SK-N-SH (cell line): Measurements from ENCODE around the gene NOL4L. TPM values are rescaled to one million over a fixed set of nuclear protein-coding genes. Genes with fewer than 3 reads are reported as not detected.

Experiments used
- CTCF ChIA-PET: fragments of 300-600, 350-600 bp; formaldehyde crosslinking; extraction: SDS; loops from one replicate; lab custom pipeline; 2021; lab: Yijun Ruan, JAX
- POLR2A ChIA-PET: fragments of 350-600 bp; sonication (Branson Sonifier 250); formaldehyde crosslinking; extraction: SDS; loops from one replicate; lab custom pipeline; 2020; ENCODE audit warnings: antibody characterized with exemption, inconsistent platforms; lab: Yijun Ruan, JAX
- DNase-seq: peaks from one replicate; pipeline ENCODE4 v3.0.0; 2012
- H2AFZ ChIP-seq: fragments of 200-600 bp; sonication (generic); 2 replicates; pipeline ENCODE4 v1.8.1; 2016; ENCODE audit warnings: antibody characterized with exemption, mild to moderate bottlenecking, low read depth
- H3F3A ChIP-seq: fragments of 200-600 bp; sonication (generic); replicated peaks from 2 replicates; pipeline ENCODE3; 2016; ENCODE audit warnings: antibody characterized with exemption, mild to moderate bottlenecking; ENCODE audit not compliant: insufficient read depth
- H3K27ac ChIP-seq, 2 experiments: fragments of 200-500 bp in 1 of 2; fragments of 200-600 bp in 1 of 2; sonication (Bioruptor generic) in 1 of 2; sonication (generic), shearing (Covaris generic) in 1 of 2; 2 replicates each; pipeline versions ENCODE4 v1.5.1 to v1.6.1; 2014 to 2016; ENCODE audit warnings: low read depth in 2 of 2, inconsistent platforms in 1 of 2, low read length in 1 of 2, mild to moderate bottlenecking in 1 of 2, mixed read lengths in 1 of 2
- H3K27me3 ChIP-seq: fragments of 200-600 bp; sonication (generic), shearing (Covaris generic); 2 replicates; pipeline ENCODE4 v1.6.1; 2016; ENCODE audit warnings: mixed run types; ENCODE audit not compliant: insufficient read depth
- H3K36me3 ChIP-seq, 2 experiments: fragments of 200-500 bp in 1 of 2; fragments of 200-600 bp in 1 of 2; sonication (Bioruptor generic) in 1 of 2; sonication (generic) in 1 of 2; replicated peaks in 1 of 2; 2 replicates each; pipeline versions ENCODE3 to v1.5.1; 2014 to 2016; ENCODE audit warnings: low read length in 1 of 2, mild to moderate bottlenecking in 1 of 2; ENCODE audit not compliant: insufficient read depth in 2 of 2, control insufficient read depth in 1 of 2
- H3K4me1 ChIP-seq, 2 experiments: fragments of 200-500 bp in 1 of 2; fragments of 200-600 bp in 1 of 2; sonication (Bioruptor generic) in 1 of 2; sonication (generic), shearing (Covaris generic) in 1 of 2; 2 replicates each; pipeline versions ENCODE4 v1.5.1 to v1.6.1; 2014 to 2016; ENCODE audit warnings: low read depth in 1 of 2, low read length in 1 of 2, mixed run types in 1 of 2; ENCODE audit not compliant: insufficient read depth in 2 of 2, control insufficient read depth in 1 of 2
- H3K4me2 ChIP-seq: fragments of 200-600 bp; sonication (generic), shearing (Covaris generic); 2 replicates; pipeline ENCODE4 v1.6.1; 2017; ENCODE audit warnings: mixed run types
- H3K4me3 ChIP-seq, 2 experiments: fragments of 200-500 bp in 1 of 2; fragments of 200-600 bp in 1 of 2; sonication (Bioruptor generic) in 1 of 2; sonication (generic), shearing (Covaris generic) in 1 of 2; 2 replicates each; pipeline versions ENCODE4 v1.5.1 to v1.8.1; 2014 to 2016; ENCODE audit warnings: low read depth in 2 of 2, inconsistent platforms in 1 of 2, low read length in 1 of 2, mild to moderate bottlenecking in 1 of 2, mixed read lengths in 1 of 2, moderate library complexity in 1 of 2
- H3K79me2 ChIP-seq: fragments of 200-600 bp; sonication (generic); 2 replicates; pipeline ENCODE4 v1.8.1; 2017; ENCODE audit warnings: mild to moderate bottlenecking; ENCODE audit not compliant: insufficient read depth
- H3K9ac ChIP-seq: fragments of 200-600 bp; sonication (generic); 2 replicates; pipeline ENCODE4 v1.6.1; 2017; ENCODE audit warnings: mixed run types
- H3K9me2 ChIP-seq: fragments of 200-600 bp; sonication (generic); 2 replicates; pipeline ENCODE4 v1.6.1; 2017; ENCODE audit warnings: mixed run types
- H3K9me3 ChIP-seq: fragments of 200-600 bp; sonication (generic); 2 replicates; pipeline ENCODE4 v1.6.1; 2017; ENCODE audit warnings: mixed run types, mild to moderate bottlenecking, moderate library complexity
- H4K20me1 ChIP-seq: fragments of 200-600 bp; sonication (generic); 2 replicates; pipeline ENCODE4 v1.6.1; 2017; ENCODE audit warnings: mild to moderate bottlenecking, mixed run types; ENCODE audit not compliant: insufficient read depth
- CHD2 ChIP-seq: fragments of 150-350 bp; IDR thresholded peaks from 2 replicates; pipeline ENCODE4 v1.6.1; 2018; ENCODE audit warnings: low read length; ENCODE audit not compliant: partially characterized antibody
- ELF1 ChIP-seq: IDR thresholded peaks from 2 replicates; pipeline ENCODE4 v1.4.0; 2012
- EP300 ChIP-seq, 2 experiments: IDR thresholded peaks; 2 replicates each; pipeline versions ENCODE4 v1.4.0 to v1.6.1; 2012; ENCODE audit warnings: borderline replicate concordance in 1 of 2, low read depth in 1 of 2, low read length in 1 of 2
- FOSL2 ChIP-seq: IDR thresholded peaks from 2 replicates; pipeline ENCODE4 v1.4.0; 2012; ENCODE audit warnings: low read depth, mild to moderate bottlenecking, moderate library complexity, borderline replicate concordance
- FOXJ3 ChIP-seq: sonication (generic); formaldehyde crosslinking; IDR thresholded peaks from 2 replicates; pipeline ENCODE4 v1.5.1; 2020; ENCODE audit warnings: mild to moderate bottlenecking, missing genetic modification reagents
- JUND ChIP-seq: IDR thresholded peaks from 2 replicates; pipeline ENCODE4 v1.4.0; 2012
- MAX ChIP-seq: IDR thresholded peaks from 2 replicates; pipeline ENCODE4 v1.4.0; 2012; ENCODE audit warnings: low read depth
- MXI1 ChIP-seq: IDR thresholded peaks from 2 replicates; pipeline ENCODE4 v1.6.1; 2012; ENCODE audit warnings: mild to moderate bottlenecking, low read depth, low read length, improper control_type of control experiment
- NFIC ChIP-seq: IDR thresholded peaks from 2 replicates; pipeline ENCODE4 v1.4.0; 2012; ENCODE audit warnings: borderline replicate concordance
- PBX3 ChIP-seq: IDR thresholded peaks from 2 replicates; pipeline ENCODE4; 2012
- POLR2AphosphoS5 ChIP-seq: IDR thresholded peaks from 2 replicates; pipeline ENCODE4 v1.6.1; 2012; ENCODE audit warnings: low read depth, low read length
- RAD21 ChIP-seq: IDR thresholded peaks from 2 replicates; pipeline ENCODE4 v1.6.1; 2012; ENCODE audit warnings: mild to moderate bottlenecking, low read length
- RFX5 ChIP-seq: IDR thresholded peaks from 2 replicates; pipeline ENCODE4 v1.6.1; 2012; ENCODE audit warnings: mild to moderate bottlenecking, improper control_type of control experiment, low read length
- SIN3A ChIP-seq: IDR thresholded peaks from 2 replicates; pipeline ENCODE4 v1.6.1; 2012; ENCODE audit warnings: low read depth, mild to moderate bottlenecking, low read length, moderate library complexity, borderline replicate concordance
- TAF1 ChIP-seq: IDR thresholded peaks from 2 replicates; pipeline ENCODE4 v1.6.1; 2012; ENCODE audit warnings: low read depth, mild to moderate bottlenecking, low read length, moderate library complexity, borderline replicate concordance
- TCF12 ChIP-seq: IDR thresholded peaks from 2 replicates; pipeline ENCODE4 v1.4.0; 2012
- TEAD4 ChIP-seq: IDR thresholded peaks from 2 replicates; pipeline ENCODE4 v1.4.0; 2012; ENCODE audit warnings: mild to moderate bottlenecking, borderline replicate concordance; ENCODE audit not compliant: insufficient read depth
- USF1 ChIP-seq: IDR thresholded peaks from 2 replicates; pipeline ENCODE4 v1.4.0; 2012; ENCODE audit warnings: low read depth, borderline replicate concordance
- YY1 ChIP-seq: IDR thresholded peaks from 2 replicates; pipeline ENCODE4 v1.4.0; 2012; ENCODE audit warnings: low read depth, mild to moderate bottlenecking
- WGBS: methylation state at CpG from one replicate; pipeline ENCODE4 v1.1.6; 2017; ENCODE audit warnings: low lambda C conversion rate; 5-methylcytosine and 5-hydroxymethylcytosine counted together
- polyA plus RNA-seq, 3 experiments: library from polyadenylated mRNA; depleted of rRNA; stranded (reverse); fragments of >200 nt; gene quantifications; 2 replicates each; pipeline ENCODE4 v1.2.3, GENCODE V29; 2012

The NOL4L gene
- polyA plus RNA-seq, 1 of the 3 experiments (the other 2 are of a cell fraction): 14.3 TPM

- ChIA-PET POLR2A (interaction anchor here (1.2 to 1.4 kb wide), 2 partner anchors 41 to 101 kb away, joined by 3 to 4 read pairs; no protein-coding TSS in a partner anchor), CTCF (interaction anchor here (13.1 kb wide), 1 partner anchor 123 kb away, joined by 326 read pairs; no protein-coding TSS in a partner anchor)
- 70% methylated on average over 3 of the region's 4 CpGs for WGBS
- DNase-seq: no peak
- H3K4me3 ChIP-seq: no peak overlapping the region
- peaks cover 0 to 67% of the 10 kb centered on the region in 2 experiments; a peak in 1 of 4 replicates for H3K4me1 ChIP-seq
- H3K4me2 ChIP-seq: no peak overlapping the region
- no peaks in the 10 kb centered on the region for H3K27me3 ChIP-seq
- no peaks in the 10 kb centered on the region for H3K36me3 ChIP-seq
- no peaks in the 10 kb centered on the region for H3K9me3 ChIP-seq
- H2AFZ ChIP-seq: no peak overlapping the region
- peak overlapping the region in 1 of 2 experiments; percentile 86; a peak in 2 of 4 replicates for H3K27ac ChIP-seq
- no peaks in the 10 kb centered on the region for H3F3A ChIP-seq
- no peaks in the 10 kb centered on the region for H3K9me2 ChIP-seq
- TF ChIP-seq USF1: no peak
- no peak for TF ChIP-seq ELF1
- no peak for TF ChIP-seq POLR2AphosphoS5
- no peak for TF ChIP-seq MAX
- H3K9ac ChIP-seq: no peak overlapping the region
- H3K79me2 ChIP-seq: no peaks in the 10 kb centered on the region
- H4K20me1 ChIP-seq: no peaks in the 10 kb centered on the region
Measured at GRCh38 chr20:32526541-32526940, 58.6 kb downstream of the NOL4L start.

GRCh38 chr20:32526125-32526524 is 59.0 kb downstream of the NOL4L start:
- TF ChIP-seq POLR2AphosphoS5 (no peak), RFX5 (no peak), YY1 (no peak), EP300 (IDR thresholded peaks at IDR 0.05; ENCODE audit: borderline replicate concordance in 1 of 2, low read depth in 1 of 2, low read length in 1 of 2) (no peak), TAF1 (no peak), TEAD4 (no peak), FOSL2 (no peak), ELF1 (no peak), PBX3 (no peak), MAX (no peak), CHD2 (no peak), JUND (no peak), FOXJ3 (CRISPR knock-in tag) (no peak), SIN3A (no peak), MXI1 (no peak), NFIC (no peak), TCF12 (no peak), RAD21 (no peak)
- Histone ChIP-seq H3F3A (no peaks in the 10 kb centered on the region), H3K27ac (no peak overlapping the region), H3K4me2 (no peak overlapping the region), H3K4me3 (no peak overlapping the region), H3K4me1 (peaks cover 0 to 71% of the 10 kb centered on the region in 2 experiments; a peak in 2 of 4 replicates), H3K9me2 (no peaks in the 10 kb centered on the region), H2AFZ (no peak overlapping the region), H4K20me1 (no peaks in the 10 kb centered on the region), H3K79me2 (no peaks in the 10 kb centered on the region), H3K9me3 (no peaks in the 10 kb centered on the region), H3K9ac (no peak overlapping the region), H3K27me3 (no peaks in the 10 kb centered on the region), H3K36me3 (no peaks in the 10 kb centered on the region)
- ChIA-PET POLR2A (interaction anchor here (1.4 kb wide), 1 partner anchor 41 kb away, joined by 3 read pairs; no protein-coding TSS in a partner anchor), CTCF (interaction anchor here (2.6 to 13.1 kb wide), 2 partner anchors 28 to 124 kb away, joined by 6 to 326 read pairs; no protein-coding TSS in a partner anchor)
- no peak for DNase-seq
- 93% methylated on average over 2 of the region's 4 CpGs for WGBS
